GM21381 (cell line): ENCODE measurements around the gene SLC18A2.
"Not testable (repeated sequence)": the region's sequence is repeated elsewhere in the genome, so short reads cannot be mapped to it uniquely, and the experiment has no call there.

ENCODE experiments used
- ATAC-seq: cut with Tn5 transposase; IDR thresholded peaks from one replicate; pipeline ENCODE4 v1.9.1; 2021; ENCODE audit warnings: mild to moderate bottlenecking, moderate library complexity; ENCODE audit not compliant: unreplicated experiment

Gene SLC18A2

DNA sequence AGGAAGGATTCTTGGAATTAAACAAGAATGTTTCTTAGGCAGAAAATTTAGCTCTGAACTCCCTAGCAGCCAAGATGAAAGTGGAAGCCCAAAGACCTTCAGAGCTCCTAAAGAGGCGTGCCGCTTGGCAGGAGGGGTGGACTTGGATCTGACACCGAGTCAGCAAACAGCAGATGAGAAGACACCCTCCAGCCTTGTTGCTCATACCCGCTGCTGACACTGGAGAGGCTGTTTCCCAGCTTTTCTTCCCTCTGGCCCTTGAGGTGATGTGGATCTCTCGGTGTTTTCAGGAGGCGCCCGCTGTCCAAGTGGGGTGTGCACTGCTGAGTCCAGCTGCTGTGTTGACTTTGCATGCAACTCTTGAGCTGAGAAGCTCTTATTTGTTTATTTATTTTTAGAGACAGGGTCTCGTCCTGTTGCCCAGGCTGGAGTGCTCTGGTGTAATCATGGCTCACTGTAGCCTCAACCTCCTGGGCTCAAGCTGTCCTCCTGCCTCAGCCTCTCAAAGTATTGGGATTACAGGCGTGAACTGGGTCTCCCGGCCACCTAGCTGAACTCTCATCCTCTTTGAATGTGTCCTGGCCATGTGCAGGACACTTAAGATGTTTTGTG lies 21.5 kb downstream of the SLC18A2 start:
- ATAC-seq: no peak

DNA sequence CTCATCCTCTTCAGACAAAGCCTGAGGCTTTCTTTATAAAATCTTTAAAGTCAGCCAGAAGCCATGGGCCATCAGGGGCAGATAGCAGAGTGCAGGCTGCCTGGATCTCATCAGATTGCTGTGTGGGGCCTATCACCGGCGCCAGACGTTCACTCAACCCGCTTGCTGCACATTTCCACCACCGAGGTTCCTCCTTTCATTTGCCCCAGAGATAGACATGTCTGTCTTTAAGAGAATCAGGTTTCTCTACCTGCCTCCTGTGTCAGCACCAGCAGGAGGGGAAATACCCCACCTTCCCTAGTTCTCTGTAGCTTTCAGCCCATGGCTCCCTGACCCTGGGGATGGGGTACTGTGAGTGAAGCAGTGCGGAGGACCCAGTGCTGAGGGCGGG lies 22.0 kb downstream of the SLC18A2 start:
- ATAC-seq: no peak

DNA sequence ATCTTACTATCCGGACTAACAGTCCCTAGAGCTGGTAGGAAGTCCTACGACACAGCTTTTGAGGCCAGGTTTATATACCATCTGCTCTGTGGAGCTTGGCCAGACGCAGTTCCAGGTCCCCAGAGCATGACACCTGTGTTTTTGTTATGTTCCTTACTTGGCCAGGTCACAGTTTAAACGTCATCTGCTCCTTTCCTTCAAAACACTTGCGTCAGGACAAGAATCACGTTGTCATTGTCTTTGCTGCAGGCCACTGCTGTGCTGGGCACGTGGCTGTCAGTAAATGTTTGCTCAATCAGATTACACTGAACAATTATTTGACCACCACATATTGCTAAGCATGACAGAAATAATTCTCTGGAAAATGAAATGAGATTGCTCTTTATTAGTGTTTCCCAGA lies 23.9 kb downstream of the SLC18A2 start:
- ATAC-seq: no peak

GRCh38 chr10:117266400-117266799 lies 25.5 kb downstream of the SLC18A2 start:
- no peak for ATAC-seq

DNA sequence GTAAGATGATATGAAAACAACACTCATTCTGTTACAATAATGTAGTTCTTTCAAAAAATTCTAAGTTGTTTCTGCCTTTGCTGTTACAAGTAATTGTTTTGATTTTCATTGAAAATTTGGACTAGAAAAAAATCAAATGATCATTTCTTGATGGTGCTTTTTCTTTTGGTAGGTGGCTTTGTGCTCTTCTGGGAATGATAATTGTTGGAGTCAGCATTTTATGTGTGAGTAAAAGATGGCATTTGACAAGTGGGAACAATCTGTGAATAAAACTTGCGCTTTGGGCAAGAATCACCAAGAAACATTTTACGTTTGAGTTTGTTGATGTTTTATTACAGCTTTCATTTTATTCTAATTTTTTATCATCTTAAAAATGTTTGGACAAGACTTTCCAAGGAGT lies 25.9 kb downstream of the SLC18A2 start:
- ATAC-seq: no peak

DNA sequence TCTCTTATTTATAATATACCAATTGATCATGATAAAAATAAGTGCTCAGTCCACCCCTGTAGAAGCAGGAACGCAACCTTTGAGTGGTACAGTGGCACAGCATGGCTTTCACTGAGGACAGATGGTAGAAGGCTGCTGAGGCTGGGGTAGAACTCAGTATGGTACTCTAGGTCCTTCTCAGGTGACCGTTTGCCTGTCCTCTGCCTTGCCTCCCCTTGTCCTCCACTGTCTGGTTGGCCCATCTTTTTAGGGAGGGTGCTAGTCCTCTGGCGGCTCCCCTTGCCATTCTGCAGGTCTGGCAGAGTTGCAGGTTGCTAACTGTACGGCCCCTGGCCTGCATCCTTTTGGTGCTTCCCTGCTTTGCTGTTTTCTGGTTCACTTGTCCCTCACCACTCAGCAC lies 27.3 kb downstream of the SLC18A2 start:
- ATAC-seq: no peak

- no peak for ATAC-seq
Measured at GRCh38 chr10:117268907-117269306, 28.0 kb downstream of the SLC18A2 start.

DNA sequence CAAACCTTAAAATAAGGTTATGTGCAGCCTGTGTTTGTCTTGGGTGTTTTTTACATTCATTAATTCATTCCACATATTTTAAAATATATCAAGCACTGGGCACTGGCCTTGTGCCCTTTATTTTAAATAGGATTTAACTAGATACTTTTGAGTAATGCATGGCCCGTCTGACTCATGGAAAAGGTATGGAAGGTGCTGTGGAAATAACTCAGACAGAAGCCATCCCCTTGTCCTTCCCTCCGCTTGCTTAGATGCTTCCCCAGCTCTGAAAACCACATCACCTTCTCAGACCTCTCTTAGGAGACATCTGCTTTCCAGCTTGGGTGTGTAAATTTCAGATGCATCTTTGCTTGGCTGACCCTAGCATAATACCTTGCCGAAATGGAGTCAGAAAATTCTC lies 30.5 kb downstream of the SLC18A2 start:
- ATAC-seq: no peak

- no peak for ATAC-seq
Measured at GRCh38 chr10:117272195-117273076, 31.5 kb downstream of the SLC18A2 start.

- ATAC-seq: no peak
Measured at GRCh38 chr10:117273980-117274379, 33.1 kb downstream of the SLC18A2 start.

DNA sequence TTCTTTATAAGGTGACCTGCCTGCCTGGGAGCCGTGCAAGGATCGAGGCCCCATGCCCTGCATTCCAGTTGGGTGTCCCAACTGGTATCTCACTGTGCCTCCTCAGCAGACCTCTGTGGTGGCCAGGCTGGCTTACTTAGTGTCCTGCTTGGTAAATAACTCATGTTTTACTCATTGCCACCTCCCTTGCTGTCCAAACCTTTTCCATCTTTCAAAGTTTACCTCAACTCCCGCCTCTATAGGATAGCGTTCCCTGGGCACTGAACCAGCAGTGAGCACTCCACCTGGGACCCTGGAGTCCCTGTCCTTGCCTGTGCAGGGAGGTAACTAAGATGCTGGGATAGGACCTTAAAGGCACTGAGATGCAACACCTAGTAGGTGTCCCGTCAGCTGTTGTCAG lies 33.6 kb downstream of the SLC18A2 start:
- no peak for ATAC-seq

DNA sequence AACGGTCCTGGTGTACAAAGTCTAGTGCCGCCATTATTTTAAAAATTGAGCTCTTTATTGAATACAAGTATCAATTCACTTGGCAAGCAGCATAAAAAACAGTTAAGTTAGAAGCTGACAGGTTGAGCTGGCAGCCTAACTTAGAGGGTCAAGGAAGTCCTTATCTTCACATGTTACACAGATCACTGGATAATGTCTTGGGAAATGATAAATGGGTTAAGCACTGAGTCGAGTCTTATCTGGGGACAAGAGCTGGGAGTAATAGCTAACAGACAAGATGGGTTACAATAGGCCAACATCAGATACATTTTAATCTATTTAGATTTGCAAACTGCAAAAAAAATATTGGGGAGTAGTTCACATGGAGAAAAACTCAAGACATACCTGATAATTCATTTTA lies 34.2 kb downstream of the SLC18A2 start:
- ATAC-seq: no peak

DNA sequence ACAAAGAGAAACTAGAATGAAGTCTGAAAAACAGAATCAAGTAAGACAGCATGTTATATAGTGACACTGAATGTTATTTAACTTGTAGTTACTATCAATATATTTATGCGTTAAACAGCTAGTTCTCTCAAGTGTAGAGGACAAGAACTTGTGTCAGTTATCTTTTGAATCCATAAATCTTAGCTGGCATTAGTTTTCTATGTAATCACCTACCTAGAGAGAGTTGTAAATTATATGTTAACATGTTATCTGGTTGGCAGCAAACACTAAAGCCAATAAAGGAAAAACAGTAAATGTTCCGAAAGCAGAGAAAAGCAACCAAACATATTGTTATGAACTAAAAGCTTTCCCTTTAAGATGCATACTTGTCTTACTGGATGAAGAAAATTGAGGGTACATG lies 36.8 kb downstream of the SLC18A2 start:
- ATAC-seq: no peak

DNA sequence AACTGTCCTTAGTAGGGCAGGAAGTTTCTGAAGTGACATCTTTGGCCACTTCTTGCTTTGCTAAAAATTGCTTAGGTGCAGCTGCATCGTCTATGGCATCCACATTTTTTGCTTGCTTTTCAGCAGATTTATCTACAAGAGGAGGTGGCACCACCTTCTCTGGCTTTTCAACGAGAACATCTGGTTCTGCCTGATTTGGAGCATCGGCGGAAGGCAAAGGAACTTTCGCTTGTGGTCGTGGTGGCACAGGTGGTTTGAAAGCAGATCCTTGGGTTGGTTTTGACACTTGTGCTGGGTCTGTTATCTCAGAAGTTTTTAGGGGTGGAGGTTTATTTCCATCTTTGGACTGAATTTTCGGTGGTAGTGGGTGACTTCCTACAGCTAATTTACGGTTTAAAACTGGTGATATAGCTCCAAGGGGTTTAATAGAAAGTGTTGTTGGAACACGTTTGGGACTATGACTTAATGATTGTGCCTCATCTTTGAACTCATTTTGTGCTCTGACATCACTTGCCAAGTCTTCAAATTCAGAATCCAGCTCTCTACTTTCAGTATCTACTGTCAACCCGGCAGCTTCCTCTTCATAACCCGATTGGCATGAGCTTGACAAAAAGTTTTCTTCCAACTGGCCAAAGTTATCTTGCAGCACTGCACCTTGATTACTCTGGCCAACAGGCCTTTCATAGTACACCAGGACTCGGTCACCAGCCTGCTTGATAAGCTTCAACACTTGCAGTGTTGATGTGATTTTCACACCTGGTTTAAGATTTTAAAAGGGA lies 44.0 kb downstream of the SLC18A2 start:
- ATAC-seq: no peak

DNA sequence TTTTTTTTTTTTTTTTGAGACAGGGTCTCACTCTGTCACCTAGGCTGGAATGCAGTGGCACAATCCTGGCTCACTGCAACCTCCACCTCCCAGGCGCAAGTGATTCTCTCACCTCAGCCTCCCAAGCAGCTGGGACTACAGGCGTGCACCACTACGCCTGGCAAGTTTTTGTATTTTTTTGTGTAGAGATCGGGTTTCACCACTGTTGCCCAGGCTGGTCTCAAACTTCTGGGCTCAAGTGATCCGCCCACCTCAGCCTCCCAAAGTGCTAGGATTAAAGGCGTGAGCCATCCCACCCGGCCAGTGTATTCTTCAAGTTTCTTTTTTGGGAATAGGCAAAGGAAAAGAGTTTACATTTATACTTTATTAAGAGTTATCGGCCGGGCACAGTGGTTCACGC lies 50.0 kb downstream of the SLC18A2 start:
- not testable (repeated sequence) for ATAC-seq

DNA sequence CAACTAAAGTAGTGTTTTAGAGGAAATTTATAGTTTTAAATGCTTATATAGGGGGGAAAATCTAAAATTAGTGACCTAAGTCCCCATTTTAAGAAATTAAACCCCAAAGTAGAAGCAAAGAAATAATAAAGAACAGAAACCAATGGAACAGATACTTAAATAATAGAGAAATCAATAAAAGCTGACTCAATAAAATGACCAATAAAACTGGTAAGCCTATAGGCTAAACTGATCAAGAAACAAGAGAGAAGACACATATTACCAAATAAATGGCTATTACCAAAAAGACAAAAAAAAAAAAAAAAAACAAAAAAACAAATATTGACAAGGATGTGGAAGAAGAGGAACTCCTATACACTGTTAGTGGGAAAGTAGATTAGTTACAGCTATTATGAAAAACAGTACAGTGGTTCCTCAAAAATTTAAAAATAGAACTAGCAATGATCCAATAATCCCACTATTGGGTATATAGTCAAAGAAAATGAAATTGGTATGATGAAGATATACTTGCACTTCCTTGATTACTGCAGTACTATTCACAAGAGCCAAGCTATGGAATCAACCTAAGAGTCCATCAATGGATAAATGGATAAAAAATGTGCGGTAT lies 53.2 kb downstream of the SLC18A2 start:
- no peak for ATAC-seq

DNA sequence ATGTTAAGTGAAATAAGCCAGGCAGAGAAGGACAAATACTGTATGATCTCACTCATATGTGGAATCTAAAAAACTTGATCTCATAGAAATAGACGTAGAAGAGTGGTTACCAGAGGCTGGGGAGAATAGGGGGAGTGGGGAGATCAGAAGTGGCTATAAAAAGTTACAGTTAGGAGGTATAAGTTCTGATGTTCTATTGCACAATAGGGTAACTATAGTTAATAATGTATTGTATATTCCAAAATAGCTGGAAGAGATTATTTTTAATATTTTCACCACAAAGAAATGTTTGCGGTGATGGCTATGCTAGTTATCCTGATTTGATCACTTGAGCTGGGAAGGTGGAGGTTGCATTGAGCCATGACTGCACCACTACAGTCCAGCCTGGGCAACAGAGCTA lies 53.8 kb downstream of the SLC18A2 start:
- ATAC-seq: no peak

GRCh38 chr10:117298219-117298618 lies 57.3 kb downstream of the SLC18A2 start:
- no peak for ATAC-seq

- ATAC-seq: no peak
Measured at GRCh38 chr10:117299435-117299834, 58.5 kb downstream of the SLC18A2 start.

DNA sequence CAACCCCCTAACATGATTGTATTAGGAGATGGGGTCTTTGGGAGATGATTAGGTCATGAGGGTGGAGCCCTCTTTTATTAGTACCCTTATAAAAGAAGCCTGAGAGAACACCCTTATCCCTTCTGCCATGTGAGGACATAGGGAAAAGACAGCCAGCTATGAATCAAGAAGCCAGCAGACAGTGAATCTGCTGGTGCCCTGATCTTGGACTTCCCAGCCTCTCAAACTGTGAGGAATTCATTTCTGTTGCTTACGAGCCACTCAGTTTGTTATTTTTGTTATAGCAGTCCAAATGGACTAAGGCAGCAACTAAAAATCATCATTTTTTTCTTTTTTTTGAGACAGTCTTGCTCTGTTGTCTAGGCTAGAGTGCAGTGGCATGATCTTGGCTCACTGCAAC lies 59.8 kb downstream of the SLC18A2 start:
- ATAC-seq: no peak

DNA sequence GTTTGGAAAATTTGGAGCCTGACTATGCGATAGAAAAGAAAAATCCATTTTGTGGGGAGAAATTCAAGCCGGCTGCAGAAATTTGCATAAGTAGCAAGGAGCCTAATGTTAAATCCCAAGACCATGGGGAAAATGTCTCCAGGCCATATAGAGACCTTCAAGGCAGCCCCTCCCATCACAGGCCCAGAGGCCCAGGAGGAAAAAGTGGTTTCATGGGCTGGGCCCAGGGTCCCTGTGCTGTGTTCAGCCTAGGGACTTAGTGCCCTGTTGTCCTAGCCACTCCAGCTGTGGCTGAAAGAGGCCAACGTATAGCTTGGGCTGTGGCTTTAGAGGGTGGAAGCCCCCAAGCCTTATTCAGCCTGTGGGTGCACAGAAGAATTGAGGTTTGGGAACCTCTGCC lies 62.5 kb downstream of the SLC18A2 start:
- ATAC-seq: not testable (repeated sequence)
